IPS-NIHi7 (cell line): Measurements from ENCODE around the gene STK24.

ENCODE experiments used
- DNase-seq: peaks from one replicate; pipeline ENCODE4 v3.0.0; 2012; ENCODE audit warnings: mixed read lengths; ENCODE audit errors: extremely low spot score

The STK24 gene

DNA sequence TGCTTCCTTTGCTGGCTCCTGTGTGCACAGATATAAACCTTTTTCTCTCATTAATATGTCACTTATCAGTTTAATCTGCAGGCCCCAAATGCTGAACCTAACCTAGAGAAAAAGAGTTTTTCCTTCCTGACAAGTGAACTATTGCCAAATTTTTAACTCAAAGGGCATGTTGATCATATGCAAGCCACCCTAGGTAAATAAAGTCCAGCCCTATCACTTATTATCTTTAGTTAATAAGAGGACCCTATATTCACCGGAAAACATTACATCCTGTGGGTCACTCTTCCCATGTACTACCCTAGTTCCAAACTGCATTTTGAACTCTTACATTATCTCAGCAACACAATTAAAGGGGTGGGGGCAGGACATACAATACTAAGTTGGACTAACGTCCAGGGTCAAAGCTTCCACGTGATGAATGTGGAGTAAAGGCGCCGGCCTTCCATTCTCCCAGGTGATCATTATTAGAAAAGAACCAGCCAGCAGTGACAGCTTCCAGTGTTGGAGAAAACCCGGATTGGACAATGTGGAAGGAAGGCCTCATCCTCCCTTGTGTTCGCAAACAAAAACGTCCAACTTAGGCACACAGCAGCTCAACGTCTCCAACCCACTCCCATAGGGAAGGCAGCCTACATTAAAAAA is 86.6 kb downstream of the STK24 start:
- no peak for DNase-seq

DNA sequence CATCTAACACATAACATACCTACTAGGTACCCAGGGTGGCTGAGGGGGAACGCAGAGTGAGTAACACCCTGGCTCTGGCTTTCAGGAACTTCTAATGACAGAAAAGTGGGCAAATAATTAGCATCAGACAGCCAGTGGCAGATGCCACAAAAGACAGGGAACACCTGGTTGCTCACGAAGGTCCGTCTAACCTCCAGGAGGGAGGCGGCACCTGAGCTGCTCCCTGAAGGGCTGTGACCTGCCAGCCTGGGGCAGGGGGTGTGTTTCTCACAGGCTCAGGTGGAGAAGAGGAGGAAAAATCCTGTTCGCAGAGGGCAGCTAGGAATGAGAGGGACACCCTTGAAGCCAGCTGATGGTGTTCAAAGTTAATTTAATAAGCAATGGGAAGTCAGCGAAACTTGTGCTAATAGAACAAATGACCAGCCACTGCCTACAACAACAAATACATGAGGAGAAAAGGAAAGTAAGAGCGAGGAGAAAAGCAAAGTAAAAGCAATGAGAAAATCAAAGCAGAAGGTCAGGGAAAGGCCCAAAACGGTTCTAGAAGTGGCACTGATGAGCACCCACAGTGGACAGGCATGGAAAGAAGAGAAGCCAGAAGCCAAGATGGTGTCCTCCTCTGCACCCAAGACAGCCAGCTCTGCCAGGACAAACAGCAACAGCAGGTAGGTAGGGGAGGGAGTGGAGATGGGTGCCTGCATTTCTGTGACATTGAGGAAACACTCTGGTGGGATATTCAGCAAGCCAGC is 87.3 kb downstream of the STK24 start:
- no peak for DNase-seq

DNA sequence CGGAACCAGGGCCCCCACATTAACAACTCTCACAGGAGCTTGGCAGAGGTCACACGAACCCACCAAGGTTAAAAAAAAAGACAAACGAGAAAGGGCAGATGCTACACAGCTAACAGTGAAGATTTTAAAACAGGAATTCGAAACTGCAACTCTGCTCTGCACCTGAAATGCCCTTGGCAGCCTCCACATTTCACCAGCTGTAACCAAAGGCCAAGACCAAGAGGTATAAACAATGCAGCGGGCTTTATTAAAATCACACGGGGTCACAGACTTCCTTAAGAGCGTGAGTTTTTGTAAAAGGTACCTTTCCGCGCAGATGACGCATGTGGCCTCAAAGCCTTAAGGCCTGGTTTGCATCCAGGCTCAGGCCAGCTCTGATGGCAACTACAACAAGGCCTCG is 88.2 kb downstream of the STK24 start:
- no peak for DNase-seq

DNA sequence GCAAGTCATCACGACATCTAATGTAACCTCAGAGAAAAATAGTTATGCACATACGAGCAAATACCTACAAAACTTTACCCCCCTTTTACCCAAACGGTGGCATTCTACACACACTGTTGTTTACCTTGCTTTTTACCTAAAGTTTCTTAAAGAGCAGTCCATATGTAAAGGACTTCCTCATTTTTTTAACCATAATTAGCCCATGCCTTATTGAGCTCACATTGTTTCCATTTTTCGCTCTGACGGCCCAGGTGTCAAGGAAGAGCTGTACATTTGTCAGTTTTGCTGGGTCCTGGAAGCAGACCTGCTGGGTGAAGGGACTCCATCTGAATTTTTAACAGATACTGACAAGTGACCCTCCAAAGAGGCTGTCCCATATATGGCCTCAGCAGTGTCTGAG is 89.4 kb downstream of the STK24 start:
- no peak for DNase-seq

DNA sequence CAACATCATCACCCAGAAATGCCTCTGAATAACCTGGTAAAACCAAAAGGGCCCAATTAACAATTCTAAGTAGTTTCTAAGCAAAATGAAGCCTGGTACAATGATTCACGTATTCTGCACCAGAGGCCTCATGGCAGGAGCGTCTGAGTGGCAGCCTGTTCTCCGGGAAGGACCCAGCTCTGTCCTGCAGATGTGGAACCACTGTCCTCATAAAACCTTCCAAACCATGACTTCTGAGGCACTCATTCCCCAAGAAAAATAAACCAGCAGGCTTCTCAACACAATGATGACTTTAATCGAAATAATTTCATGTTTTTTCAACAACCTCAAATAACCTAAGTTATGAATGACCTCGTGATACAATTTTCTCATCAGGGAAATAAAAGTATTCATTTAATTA is 89.9 kb downstream of the STK24 start:
- DNase-seq, result no peak

DNA sequence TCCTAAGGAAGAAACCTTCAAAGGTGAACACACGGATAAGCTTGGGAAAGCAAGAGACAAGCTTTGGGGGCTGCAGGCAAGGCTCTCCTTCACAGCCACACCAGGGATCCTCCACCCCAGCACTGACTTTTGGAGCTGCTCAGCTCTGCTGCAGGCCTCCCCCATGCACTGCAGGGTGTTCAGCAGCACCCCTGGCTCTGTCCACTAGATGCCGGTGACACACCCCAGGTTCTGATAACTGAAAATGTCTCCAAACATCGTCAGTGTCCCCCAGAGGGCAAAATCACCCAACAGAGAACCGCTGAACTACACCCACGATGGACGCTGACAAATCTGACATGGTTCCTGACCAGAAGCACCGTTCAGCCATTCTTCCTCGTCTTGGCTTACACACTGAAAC is 90.5 kb downstream of the STK24 start:
- no peak for DNase-seq

DNA sequence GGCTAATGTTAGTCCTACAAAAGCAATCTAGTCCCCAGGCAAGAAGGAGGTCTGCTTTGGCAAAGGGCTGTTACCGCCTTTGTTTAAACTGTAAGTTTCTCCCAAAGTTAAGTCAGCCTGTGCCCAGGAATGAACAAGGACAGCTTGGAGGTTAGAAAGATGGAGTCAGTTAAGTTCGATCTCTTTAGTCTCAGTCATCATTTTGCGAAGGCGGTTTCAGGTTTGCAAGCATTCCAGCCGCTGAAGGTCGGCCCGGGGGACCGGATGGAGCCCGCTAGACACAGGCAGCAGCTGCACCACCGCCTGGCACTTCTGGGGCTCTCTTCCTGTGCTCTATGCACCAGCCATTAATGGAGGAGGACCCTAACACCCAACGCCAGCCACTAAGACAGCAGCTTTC is 91.3 kb downstream of the STK24 start:
- DNase-seq, result no peak

DNA sequence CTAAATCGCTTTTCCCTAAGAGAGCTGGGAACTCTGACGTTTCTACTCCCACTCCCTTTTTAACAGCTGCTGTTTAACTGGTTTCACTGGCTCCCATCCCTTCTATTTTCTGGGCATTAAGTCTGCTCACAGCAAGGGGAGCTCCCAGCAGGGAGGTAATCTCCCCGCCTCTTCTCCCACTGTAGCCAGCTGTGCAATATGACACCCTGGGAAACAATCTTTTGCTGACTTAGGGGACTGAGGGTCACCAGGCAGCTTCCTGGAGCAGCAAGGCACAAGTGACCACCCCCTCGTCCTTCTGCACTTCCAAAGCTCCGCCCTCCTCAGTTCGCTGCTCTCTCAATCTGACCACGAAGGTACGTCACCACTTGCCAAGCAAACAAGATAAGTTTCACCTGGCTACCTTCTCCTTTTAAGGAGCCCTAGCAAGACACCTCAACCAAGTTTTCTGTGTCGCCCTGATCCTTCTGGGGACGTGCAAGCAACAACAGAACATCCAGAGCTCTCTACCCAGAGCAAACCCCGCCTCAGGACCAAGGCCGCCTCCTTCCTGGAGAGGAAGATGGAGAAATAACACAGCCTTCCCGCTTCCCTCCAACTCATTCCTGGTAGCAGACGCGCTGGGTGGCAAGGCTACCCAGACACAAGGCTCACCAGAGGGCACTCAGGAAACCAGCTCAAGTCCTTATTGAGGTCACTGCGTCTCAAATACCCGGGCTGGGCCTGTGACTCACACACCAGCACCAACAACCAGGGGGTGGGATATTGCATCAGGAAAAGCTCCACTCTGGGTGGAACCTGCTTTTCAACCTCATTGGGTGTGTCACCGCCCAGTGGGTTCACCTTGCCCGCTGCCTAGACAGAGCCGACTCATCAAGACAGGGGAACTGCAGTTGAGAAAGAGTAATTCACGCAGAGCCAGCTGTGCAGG is 92.4 kb downstream of the STK24 start:
- DNase-seq, result peak; percentile 82

DNA sequence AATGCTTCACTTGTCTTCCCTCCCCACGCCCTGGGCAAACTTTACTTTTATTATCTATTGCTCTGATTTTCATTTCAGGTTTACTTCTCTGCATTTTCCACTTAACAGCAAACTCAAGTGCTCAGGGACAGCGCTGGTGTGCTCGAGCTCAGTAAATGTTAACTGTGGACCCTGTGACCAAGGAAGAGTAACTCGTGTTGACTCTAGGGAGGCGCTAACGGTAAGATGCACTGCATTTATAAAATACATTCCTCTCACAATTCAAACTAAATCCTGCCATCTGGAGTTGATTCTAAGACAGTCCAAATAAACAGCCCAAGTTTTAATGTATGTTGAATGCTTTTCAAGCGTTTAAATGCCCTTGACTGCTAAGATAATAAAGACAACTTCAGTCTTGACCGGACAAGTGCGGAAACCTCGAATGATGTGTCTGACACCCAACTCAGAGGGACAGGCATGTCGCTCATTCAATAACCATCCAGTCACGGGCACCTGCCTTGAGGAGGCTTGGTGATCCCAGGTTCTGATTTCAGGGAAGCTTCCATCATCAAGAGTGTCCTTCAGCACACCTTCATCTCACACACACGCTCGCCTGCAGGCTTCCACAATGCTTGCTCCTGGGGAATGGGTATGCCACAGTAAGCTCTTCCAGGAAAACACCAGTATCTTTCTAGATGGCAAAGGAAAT is 93.2 kb downstream of the STK24 start:
- no peak for DNase-seq

DNA sequence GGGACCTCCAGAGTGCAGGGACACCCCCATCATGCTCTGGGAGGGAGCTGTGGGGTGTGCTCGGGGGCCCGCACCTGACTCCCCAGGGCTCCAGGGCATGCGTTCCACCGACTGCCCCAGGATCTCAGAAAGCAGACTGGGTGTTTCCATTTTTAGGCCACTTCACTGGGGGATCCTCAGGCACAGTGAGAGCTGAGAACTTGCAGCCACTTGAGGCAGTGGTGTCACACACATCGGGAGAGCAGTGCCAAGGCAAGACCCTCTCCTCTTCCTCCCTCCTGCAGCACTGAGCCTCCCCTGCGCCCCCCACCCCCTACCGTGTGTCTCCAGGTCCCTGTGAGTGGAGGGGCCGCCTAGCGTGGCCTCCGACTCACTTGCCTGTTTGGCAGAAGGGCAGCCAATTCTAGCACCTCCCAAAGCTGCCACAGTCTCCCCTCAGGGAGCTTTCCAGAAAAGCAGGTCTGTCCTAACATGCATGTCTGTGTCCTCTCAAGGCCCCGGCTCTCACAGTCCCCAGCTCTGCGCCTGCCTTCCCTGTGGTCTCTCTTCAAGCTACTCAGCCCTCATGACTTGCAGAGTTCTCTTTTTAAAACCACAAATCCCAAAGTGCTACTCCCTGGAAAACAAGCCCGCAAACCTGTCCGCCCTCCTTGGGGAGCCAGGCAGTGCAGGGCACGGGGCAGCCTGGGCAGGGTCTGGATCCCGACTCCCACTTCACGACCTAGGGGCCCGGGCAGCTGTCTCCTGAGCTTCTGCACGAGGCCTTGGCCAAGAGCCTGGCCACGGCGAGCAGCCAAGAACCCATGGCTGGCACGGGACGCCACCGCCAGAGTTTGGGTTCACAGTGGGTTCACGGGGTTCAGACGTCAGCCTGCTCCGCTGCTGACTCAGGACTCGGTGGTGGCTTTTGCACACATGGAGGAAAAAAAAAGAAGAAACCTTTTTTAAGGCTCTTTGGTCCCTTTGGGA is 94.1 kb downstream of the STK24 start:
- peak; percentile 22 for DNase-seq

DNA sequence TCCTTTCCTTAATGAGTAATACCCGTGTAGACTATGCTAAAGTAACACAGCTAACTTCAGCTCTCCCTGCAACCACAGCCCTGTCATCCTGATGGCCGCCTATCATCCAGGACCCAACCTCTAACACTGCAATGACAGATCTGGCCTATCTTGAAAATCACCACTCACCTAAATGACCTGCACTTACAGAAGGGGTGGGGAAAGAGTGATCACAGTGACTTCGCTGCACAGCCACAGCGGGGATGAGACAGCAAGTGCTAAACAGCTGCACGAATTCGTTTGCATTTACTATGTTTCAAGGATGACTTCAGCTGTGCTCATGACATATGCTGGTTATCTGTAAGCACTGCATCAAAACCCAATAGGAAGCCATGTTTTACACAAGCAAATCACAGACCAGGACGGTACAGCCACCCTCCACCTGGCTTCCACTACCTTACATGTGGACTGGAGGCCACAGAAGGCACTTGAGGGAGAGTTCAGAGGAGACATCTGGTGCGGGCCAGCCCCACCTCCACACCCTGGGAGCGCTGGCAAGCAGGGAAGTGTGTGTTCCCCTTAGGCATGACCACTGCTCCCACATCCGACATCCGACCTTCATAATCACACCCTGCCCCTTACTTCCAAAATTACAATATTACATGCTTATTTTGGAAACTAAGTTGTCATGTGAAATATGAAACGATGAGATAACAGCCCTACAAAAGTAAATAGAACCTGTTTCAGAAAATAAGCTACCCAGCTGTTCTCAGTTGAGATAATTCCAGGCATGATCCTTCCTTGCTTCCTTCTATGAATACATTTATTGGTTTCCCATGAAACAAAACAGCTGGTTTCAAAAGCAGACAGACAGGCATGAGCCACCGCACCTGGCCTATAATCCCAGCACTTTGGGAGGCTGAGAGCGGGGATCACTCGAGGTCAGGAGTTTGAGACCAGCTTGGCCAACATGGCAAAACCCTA is 95.7 kb downstream of the STK24 start:
- no peak for DNase-seq

DNA sequence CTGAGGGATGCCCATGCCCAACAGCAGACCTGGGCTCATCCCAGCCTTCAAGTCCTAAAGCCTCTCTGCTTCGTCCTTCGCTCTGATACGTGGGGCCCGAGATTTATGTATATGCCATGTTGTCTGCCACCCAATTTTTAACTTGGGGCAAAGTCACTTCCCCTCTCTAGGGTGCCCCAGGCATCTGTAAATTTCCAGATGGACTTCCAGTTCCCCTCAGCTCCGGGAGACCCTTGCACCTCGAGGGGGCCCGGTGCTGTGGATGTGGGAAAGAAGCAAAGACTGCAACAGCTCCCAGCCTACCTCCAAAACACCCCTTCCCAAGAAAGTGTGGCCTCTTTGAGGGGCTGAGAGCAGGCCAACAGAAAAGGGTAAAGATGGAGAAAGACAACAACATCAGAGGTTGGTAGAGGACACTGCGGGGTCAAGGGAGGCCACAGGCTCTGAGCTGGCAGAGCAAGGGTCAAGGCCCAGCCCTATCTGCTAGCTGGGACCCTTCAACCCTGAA is 97.4 kb downstream of the STK24 start:
- no peak for DNase-seq

DNA sequence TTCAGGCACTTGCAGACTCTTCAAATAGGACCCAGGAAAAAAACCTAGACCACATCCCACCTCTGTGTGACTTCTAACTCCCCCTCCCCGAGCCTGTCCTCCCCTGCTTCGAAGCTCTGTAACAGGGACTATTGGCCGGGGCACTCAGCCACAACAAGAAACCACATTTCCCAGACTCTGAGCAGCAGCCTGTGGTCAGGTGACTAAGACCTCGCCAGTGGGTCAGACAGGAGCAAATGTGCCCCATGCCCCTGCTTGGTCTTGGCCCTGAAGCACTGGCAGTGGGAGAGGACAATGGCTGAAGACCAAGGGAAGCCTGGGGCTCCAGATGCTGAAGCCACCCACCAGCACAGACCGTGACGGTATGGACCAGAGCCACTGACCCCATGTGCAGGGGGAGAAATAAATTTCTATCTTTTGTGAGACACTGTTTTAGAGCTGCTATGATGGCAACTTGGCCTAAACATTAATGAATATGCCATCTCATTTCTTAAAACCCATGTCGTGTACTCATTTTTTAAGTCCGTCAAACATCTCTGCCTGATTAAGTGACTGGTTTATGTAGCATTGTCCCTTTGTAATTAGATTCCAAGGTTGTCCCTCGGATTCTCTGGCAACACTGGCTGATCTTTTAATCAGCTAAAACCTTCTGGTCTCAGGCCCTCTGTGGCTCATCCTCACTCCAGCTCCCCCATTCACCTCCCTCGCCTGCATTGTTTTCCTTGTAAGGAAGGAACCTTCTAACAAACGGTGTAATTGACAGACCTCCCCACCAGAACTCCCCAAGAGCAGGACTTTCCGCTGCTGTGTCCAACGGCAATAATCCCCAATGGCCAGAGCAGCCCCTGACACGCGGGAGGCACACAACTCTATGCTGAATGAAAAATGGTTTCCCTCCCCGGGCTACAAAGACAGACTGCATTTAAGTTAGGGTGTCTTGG is 98.4 kb downstream of the STK24 start:
- DNase-seq, result peak; percentile 51

DNA sequence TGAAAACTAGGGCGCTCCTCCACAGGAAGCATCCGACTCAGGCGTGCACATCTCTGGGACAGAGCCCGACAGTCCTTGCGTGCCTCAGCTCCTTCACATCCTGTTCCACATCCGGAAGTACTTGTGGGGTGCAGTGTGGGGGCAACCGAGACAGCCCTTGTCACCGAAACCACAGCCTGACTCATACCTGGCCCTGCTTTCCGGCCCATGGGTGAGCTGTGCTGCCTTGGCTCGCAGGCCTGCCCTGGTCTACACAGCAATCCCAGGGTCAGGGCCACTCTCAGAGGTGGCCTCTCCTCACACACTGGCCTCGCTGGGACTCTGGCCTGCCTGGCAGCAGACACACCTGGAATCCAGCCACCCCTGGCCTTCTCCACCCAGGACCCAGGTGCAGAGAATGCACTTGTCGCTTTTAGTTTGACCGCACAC is 100.4 kb downstream of the STK24 start:
- DNase-seq, result peak; percentile 44

DNA sequence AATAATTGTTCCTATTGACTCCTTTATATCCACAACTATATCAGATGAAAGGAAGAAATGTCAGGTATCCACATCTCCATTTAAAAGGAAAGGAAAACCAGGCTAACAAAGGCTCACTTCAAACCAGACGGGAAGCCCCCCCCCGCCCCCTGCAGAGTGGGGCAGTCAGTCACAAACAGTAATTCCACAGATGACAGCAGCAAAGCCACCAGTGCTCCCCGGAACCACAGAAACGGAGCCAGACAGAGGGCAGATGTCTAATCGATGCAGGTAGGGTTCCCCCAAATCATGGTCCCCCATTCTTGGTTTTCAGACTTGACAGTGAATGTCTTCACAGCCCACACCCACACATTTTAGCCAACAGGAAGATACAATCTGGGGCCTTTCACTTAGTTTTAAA is 100.8 kb downstream of the STK24 start:
- DNase-seq, result peak; percentile 68

DNA sequence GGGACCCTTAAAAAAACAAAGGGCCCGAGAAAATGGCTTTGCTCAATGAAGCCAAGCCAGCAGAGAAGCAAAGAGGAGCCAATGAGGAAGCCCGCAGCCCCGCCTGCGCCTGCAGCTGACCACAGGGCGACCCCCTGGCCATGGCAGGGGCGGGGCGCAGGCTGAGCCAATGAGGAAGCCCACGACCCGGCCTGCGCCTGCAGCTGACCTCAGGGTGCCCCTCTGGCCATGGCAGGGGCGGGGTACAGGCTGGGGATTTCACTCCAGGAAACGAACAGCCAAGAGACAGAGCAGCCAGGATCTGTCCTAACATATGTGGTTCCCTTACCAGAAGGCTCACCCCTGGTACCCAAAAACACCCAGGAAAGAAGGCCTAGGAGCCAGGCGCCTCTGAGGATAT is 101.4 kb downstream of the STK24 start:
- DNase-seq, result peak; percentile 94

DNA sequence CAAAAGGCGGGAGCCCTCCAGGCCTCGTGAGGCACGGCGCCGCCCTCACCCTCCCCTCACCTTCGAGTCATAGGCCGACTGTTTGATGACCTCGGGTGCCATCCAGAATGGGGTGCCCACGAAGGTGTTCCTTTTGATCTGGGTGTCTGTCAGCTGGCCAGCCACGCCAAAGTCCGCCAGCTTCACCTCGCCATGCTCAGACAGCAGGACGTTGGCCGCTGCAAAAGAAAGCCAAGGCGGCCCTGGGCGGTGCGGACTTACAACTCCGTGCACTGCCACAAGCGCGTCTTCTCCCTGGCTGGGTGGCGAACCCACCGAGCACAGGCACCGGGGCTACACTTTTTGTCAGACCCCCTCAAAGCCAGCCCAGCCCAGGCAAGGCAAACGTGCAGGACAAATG is 102.1 kb downstream of the STK24 start:
- DNase-seq, result no peak

DNA sequence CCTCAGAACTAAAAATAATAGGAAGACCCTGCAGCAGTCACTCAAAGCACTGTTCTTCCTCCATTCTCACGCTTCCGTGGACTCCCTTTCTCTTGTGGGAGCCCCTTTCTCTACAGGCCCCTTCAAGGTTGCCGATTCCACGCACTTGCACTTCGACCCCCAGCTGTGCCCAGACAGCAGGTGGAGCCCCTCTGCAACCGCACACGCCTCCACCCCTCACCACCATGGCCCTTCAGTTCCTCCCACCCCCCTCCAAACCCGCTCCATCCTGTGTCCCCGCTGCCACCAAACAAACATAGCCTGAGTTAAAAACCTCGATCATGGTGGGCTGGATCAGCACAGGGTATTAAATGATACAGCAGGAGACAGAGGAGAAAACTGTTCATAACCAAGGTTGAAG is 102.6 kb downstream of the STK24 start:
- DNase-seq, result no peak
